K562 (cell line): ENCODE measurements around the gene ABCF3. TPM values are rescaled to one million over a fixed set of nuclear protein-coding genes. Genes with fewer than 3 reads are reported as not detected.
A peak's percentile ranks its signal among the peaks of the same experiment; 100 is the strongest.

ENCODE experiments used
- ATAC-seq: fragments of 200-7000 bp; cut with Tn5 transposase; 3 replicates; pipeline ENCODE4 v1.9.1; 2020; ENCODE audit warnings: moderate library complexity
- BruUV-seq: library from RNA; stranded (reverse); fragments of 400-500 nt; replicated peaks from 2 replicates; lab custom pipeline; 2021; lab: Mats Ljungman, UMichigan
- CTCF ChIA-PET: fragments of 300-600 bp; formaldehyde crosslinking; extraction: SDS; loops from one replicate; lab custom pipeline; 2021; ENCODE audit warnings: low intra/inter-chr PET ratio; lab: Yijun Ruan, JAX
- POLR2A ChIA-PET: fragments of 300-600, 350-650 bp; sonication (Branson Sonifier 250); formaldehyde crosslinking; extraction: SDS; loops from one replicate; lab custom pipeline; 2021; ENCODE audit warnings: antibody characterized with exemption, inconsistent platforms; lab: Yijun Ruan, JAX
- DNase-seq, 4 experiments: peaks; one replicate each; pipeline versions ENCODE4 v3.0.0 to v3.0.0-alpha.2; 2011 to 2018; ENCODE audit warnings: low spot score in 3 of 4, mixed read lengths in 3 of 4; ENCODE audit errors: extremely low read depth in 1 of 4
- FAIRE-seq: peaks from 2 replicates; lab custom pipeline; 2011; peaks lifted over from hg19 to GRCh38; lab: Jason Lieb, UNC
- H2AFZ ChIP-seq: 2 replicates; pipeline ENCODE4 v1.6.0; 2011; ENCODE audit warnings: low read depth, low read length, control low read depth, inconsistent platforms
- H3K27ac ChIP-seq: fragments of 200-600 bp; 3 replicates; pipeline ENCODE4 v1.8.0; 2011; ENCODE audit warnings: low read depth, mild to moderate bottlenecking, control low read depth, inconsistent platforms, low read length, moderate library complexity, mixed read lengths; ENCODE audit errors: extremely low read depth
- H3K27me3 ChIP-seq, 2 experiments: fragments of 300-600 bp in 1 of 2; 2 replicates in 1 of 2; 3 replicates in 1 of 2; pipeline versions ENCODE4 v1.6.0 to v1.8.0; 2011; ENCODE audit warnings: inconsistent platforms in 2 of 2, low read length in 2 of 2, mild to moderate bottlenecking in 1 of 2, mixed read lengths in 1 of 2, moderate library complexity in 1 of 2; ENCODE audit not compliant: control insufficient read depth in 2 of 2, insufficient read depth in 2 of 2
- H3K36me3 ChIP-seq: fragments of 300-600 bp; 3 replicates; pipeline ENCODE4 v1.8.0; 2011; ENCODE audit warnings: mild to moderate bottlenecking, low read length, inconsistent platforms; ENCODE audit not compliant: control insufficient read depth, insufficient read depth
- H3K4me1 ChIP-seq, 2 experiments: fragments of 200-600 bp in 1 of 2; replicated peaks in 1 of 2; 2 replicates in 1 of 2; 3 replicates in 1 of 2; pipeline versions ENCODE4 v1.5.1 to v1.8.0; 2011; ENCODE audit warnings: inconsistent platforms in 2 of 2, low read length in 2 of 2, mild to moderate bottlenecking in 1 of 2, mixed read lengths in 1 of 2, moderate library complexity in 1 of 2; ENCODE audit not compliant: control insufficient read depth in 2 of 2, insufficient read depth in 2 of 2
- H3K4me2 ChIP-seq: 2 replicates; pipeline ENCODE4 v1.6.1; 2011; ENCODE audit warnings: low read length, control low read depth, inconsistent platforms, mixed read lengths; ENCODE audit not compliant: insufficient read depth
- H3K4me3 ChIP-seq: fragments of 200-600 bp; sonication (generic), shearing (Covaris generic); 2 replicates; pipeline ENCODE4 v1.5.1; 2016; ENCODE audit warnings: control low read depth, inconsistent platforms
- H3K79me2 ChIP-seq: fragments of 200-600 bp; 3 replicates; pipeline ENCODE4 v1.8.0; 2011; ENCODE audit warnings: low read length, inconsistent platforms; ENCODE audit not compliant: control insufficient read depth, insufficient read depth
- H3K9ac ChIP-seq, 2 experiments: 2 replicates each; pipeline versions ENCODE4 v1.6.0 to v1.6.1; 2011; ENCODE audit warnings: low read depth in 2 of 2, low read length in 2 of 2, control low read depth in 1 of 2, inconsistent platforms in 1 of 2, mild to moderate bottlenecking in 1 of 2, mixed read lengths in 1 of 2; ENCODE audit not compliant: insufficient read depth in 1 of 2
- H3K9me1 ChIP-seq: one replicate; pipeline ENCODE4 v1.6.0; 2011; ENCODE audit warnings: inconsistent platforms, mild to moderate bottlenecking, low read length, moderate library complexity; ENCODE audit not compliant: control insufficient read depth, insufficient read depth
- H3K9me3 ChIP-seq: replicated peaks from 2 replicates; pipeline ENCODE4 v1.5.1; 2011; ENCODE audit warnings: low read depth, low read length, inconsistent platforms; ENCODE audit not compliant: control insufficient read depth, insufficient read depth
- H4K20me1 ChIP-seq: replicated peaks from 2 replicates; pipeline ENCODE4 v1.6.1; 2011; ENCODE audit warnings: low read length, inconsistent platforms, mixed read lengths; ENCODE audit not compliant: control insufficient read depth, insufficient read depth
- ARID1B ChIP-seq: fragments of 450-650 bp; IDR thresholded peaks from 2 replicates; pipeline ENCODE4 v1.6.1; 2016; ENCODE audit warnings: antibody characterized with exemption, mild to moderate bottlenecking, inconsistent platforms
- CBX3 ChIP-seq, 2 experiments: IDR thresholded peaks; 1 replicate in 1 of 2; 2 replicates in 1 of 2; pipeline ENCODE4 v1.6.1; 2012; ENCODE audit warnings: inconsistent platforms in 2 of 2, low read length in 2 of 2, borderline replicate concordance in 1 of 2, control low read depth in 1 of 2
- CREB1 ChIP-seq, 2 experiments: sonication (generic) in 1 of 2; formaldehyde crosslinking in 1 of 2; IDR thresholded peaks; 2 replicates each; pipeline versions ENCODE4 v1.6.1 to v1.8.0; 2012 to 2022; ENCODE audit warnings: inconsistent platforms in 1 of 2, mild to moderate bottlenecking in 1 of 2, missing genetic modification reagents in 1 of 2, moderate library complexity in 1 of 2
- CXXC5 ChIP-seq: fragments of 250-450 bp; sonication (Bioruptor Pico); IDR thresholded peaks from 2 replicates; pipeline ENCODE4 v1.8.0; 2022; ENCODE audit warnings: inconsistent platforms, mild to moderate bottlenecking, moderate library complexity
- HCFC1 ChIP-seq: IDR thresholded peaks from 2 replicates; pipeline ENCODE4 v1.6.1; 2012; ENCODE audit warnings: low read depth, low read length, improper control_type of control experiment
- KLF1 ChIP-seq: fragments of 450-650 bp; IDR thresholded peaks from 2 replicates; pipeline ENCODE4 v1.6.1; 2016; ENCODE audit warnings: missing genetic modification characterization, missing compliant biosample characterization
- L3MBTL2 ChIP-seq: fragments of 450-650 bp; IDR thresholded peaks from 2 replicates; pipeline ENCODE4 v1.6.1; 2016; ENCODE audit warnings: mild to moderate bottlenecking, moderate library complexity
- NFXL1 ChIP-seq: fragments of 450-650 bp; formaldehyde crosslinking; IDR thresholded peaks from 2 replicates; pipeline ENCODE4 v1.4.0; 2021; ENCODE audit warnings: mild to moderate bottlenecking
- OTX1 ChIP-seq: fragments of 450-650 bp; formaldehyde crosslinking; IDR thresholded peaks from 2 replicates; pipeline ENCODE4 v1.4.0; 2022; ENCODE audit warnings: mild to moderate bottlenecking
- POLR2AphosphoS5 ChIP-seq: IDR thresholded peaks from 2 replicates; pipeline ENCODE4 v1.6.1; 2011; ENCODE audit warnings: mild to moderate bottlenecking, low read depth, low read length, moderate library complexity; ENCODE audit not compliant: control insufficient read depth, insufficient read depth
- POLR2B ChIP-seq: fragments of 450-650 bp; IDR thresholded peaks from 2 replicates; pipeline ENCODE4 v1.6.1; 2018; ENCODE audit warnings: low read depth; ENCODE audit not compliant: partially characterized antibody
- RBM15 ChIP-seq: fragments of 200-400 bp; formaldehyde crosslinking; IDR thresholded peaks from 2 replicates; pipeline ENCODE4 v1.6.1; 2018; ENCODE audit warnings: mild to moderate bottlenecking, low read length, moderate library complexity; ENCODE audit not compliant: insufficient read depth
- SMARCC2 ChIP-seq: fragments of 450-650 bp; IDR thresholded peaks from 2 replicates; pipeline ENCODE4 v1.6.1; 2017; ENCODE audit warnings: antibody characterized with exemption, moderate library complexity, mild to moderate bottlenecking, low read depth
- SRSF9 ChIP-seq: fragments of 200-400 bp; formaldehyde crosslinking; IDR thresholded peaks from 2 replicates; pipeline ENCODE4 v1.6.1; 2017; ENCODE audit warnings: low read depth, low read length, borderline replicate concordance
- XRCC5 ChIP-seq: fragments of 200-400 bp; formaldehyde crosslinking; IDR thresholded peaks from 2 replicates; pipeline ENCODE4 v1.6.1; 2017; ENCODE audit warnings: low read depth, mild to moderate bottlenecking, low read length
- ZBTB26 ChIP-seq: fragments of 450-650 bp; formaldehyde crosslinking; IDR thresholded peaks from 2 replicates; pipeline ENCODE4 v1.4.0; 2022; ENCODE audit warnings: missing genetic modification characterization
- ZBTB34 ChIP-seq: fragments of 250-450 bp; sonication (Bioruptor Pico); IDR thresholded peaks from 2 replicates; pipeline ENCODE4 v1.8.0; 2021; ENCODE audit warnings: mild to moderate bottlenecking, moderate library complexity
- ZNF282 ChIP-seq: sonication (generic); formaldehyde crosslinking; IDR thresholded peaks from 2 replicates; pipeline ENCODE4 v1.8.1; 2023; ENCODE audit warnings: missing genetic modification reagents
- ZNF644 ChIP-seq: fragments of 200-800 bp; sonication (Bioruptor generic); IDR thresholded peaks from 2 replicates; pipeline ENCODE4 v1.6.1; 2016; ENCODE audit warnings: low read depth, missing genetic modification characterization, missing compliant biosample characterization
- WGBS: fragments of 100-300 bp; shearing (Covaris generic); methylation state at CpG from one replicate; pipeline ENCODE4 v1.1.6; 2016; ENCODE audit warnings: low coverage, mixed read lengths; ENCODE audit not compliant: insufficient coverage; ENCODE audit errors: missing lambda C conversion rate; 5-methylcytosine and 5-hydroxymethylcytosine counted together
- in situ Hi-C: fragments of 300-500 bp; cut with MboI; formaldehyde crosslinking; loops from 4 replicates; pipeline ENCODE4 v1.15.0; 2018; ENCODE audit warnings: inconsistent platforms, mixed read lengths
- intact Hi-C: fragments of 100-400 bp; cut with micrococcal nuclease; formaldehyde crosslinking; loops from 2 replicates; pipeline ENCODE4 v1.14.2; 2022
- polyA plus RNA-seq, 8 experiments: library from polyadenylated mRNA; depleted of rRNA in 4 of 8; stranded (reverse) in 5 of 8; unstranded in 3 of 8; fragments of >200 nt; fragmentation: Nextera tagmentation in 2 of 8; fragmentation: Illumina TruSeq in 1 of 8; extraction: Ambion mirVana in 2 of 8; extraction: Trizol in 1 of 8; gene quantifications; 2 replicates each; pipeline versions ENCODE4 v1.2.1 to v1.2.3, GENCODE V29; 2011 to 2014; ENCODE audit warnings: inconsistent platforms in 1 of 8, missing spikeins in 1 of 8
- total RNA-seq, 7 experiments: library from RNA; depleted of rRNA in 6 of 7; stranded (reverse); fragments of >200 nt in 6 of 7; fragmentation: Illumina TruSeq in 2 of 7; extraction: Trizol in 2 of 7; gene quantifications; 2 replicates each; pipeline versions ENCODE4 v1.2.1 to v1.2.3, GENCODE V29; 2011 to 2021; ENCODE audit warnings: low replicate concordance in 1 of 7

The ABCF3 gene
- total and polyA plus RNA-seq, 9 of the 15 experiments (the other 6 are each of a cell fraction or from before 2014, with no cell fraction given) = 6.7 to 77.9 (median 45.1) TPM

- Histone ChIP-seq H3K27ac (no peak overlapping the region), H3K4me3 (no peak overlapping the region), H3K4me2 (no peak overlapping the region), H4K20me1 (peaks cover 27% of the 10 kb centered on the region), H3K9me3 (no peaks in the 10 kb centered on the region), H3K27me3 (peaks cover 0 to 12% of the 10 kb centered on the region in 2 experiments; a peak in 1 of 5 replicates), H3K36me3 (peaks cover 44% of the 10 kb centered on the region), H3K79me2 (no peaks in the 10 kb centered on the region), H3K9me1 (no peaks in the 10 kb centered on the region), H3K9ac (peak overlapping the region in 1 of 2 experiments; percentile 61; a peak in 1 of 4 replicates), H2AFZ (no peak overlapping the region), H3K4me1 (peaks cover 0 to 19% of the 10 kb centered on the region in 2 experiments; a peak in 3 of 5 replicates)
- intact Hi-C loops = loop anchor here (5.0 to 10.0 kb wide), 2 partner anchors 94 to 197 kb away; no protein-coding TSS in a partner anchor
- 21% methylated on average over 23 of the region's 46 CpGs for WGBS
- FAIRE-seq (peak; percentile 86), ATAC-seq (peak; percentile 97), DNase-seq (peak; percentile 65 to 82 (median 74))
- ChIA-PET POLR2A (interaction anchor here (0.6 to 0.9 kb wide), 4 partner anchors 74 to 1308 kb away, joined by 3 to 4 read pairs (median 3); no protein-coding TSS in a partner anchor), CTCF (interaction anchor here (2.2 kb wide), 1 partner anchor 346 kb away, joined by 17 read pairs; no protein-coding TSS in a partner anchor)
- BruUV-seq = no TSS peak
- in situ Hi-C loops = loop anchor here (10.0 kb wide), 1 partner anchor 227 kb away; the partner anchor contains the start of gene ABCC5
- TF ChIP-seq HCFC1 (peak; percentile 44; the same call in 1 of the 2 replicates), ZBTB34 (no peak), ZBTB26 (CRISPR knock-in tag) (no peak), CREB1 (IDR thresholded peaks at IDR 0.05) (no peak), CREB1 (CRISPR knock-in tag; IDR thresholded peaks at IDR 0.05) (peak; percentile 37; the same call in 1 of the 2 replicates), KLF1 (no peak), CXXC5 (peak; percentile 72), NFXL1 (no peak), RBM15 (no peak), OTX1 (no peak), SMARCC2 (no peak), ARID1B (peak; percentile 38; the same call in 1 of the 2 replicates), POLR2AphosphoS5 (peak; percentile 57; the same call in 1 of the 2 replicates), ZNF282 (CRISPR knock-in tag) (no peak), XRCC5 (no peak), CBX3 (IDR thresholded peaks at IDR 0.05; ENCODE audit: borderline replicate concordance in 1 of 2, low read length in 2 of 2) (no peak), L3MBTL2 (peak; percentile 47; the same call in 1 of the 2 replicates), ZNF644 (tag) (no peak), SRSF9 (no peak), POLR2B (peak; percentile 54)
Measured at GRCh38 chr3:184241447-184242296, 55.7 kb downstream of the ABCF3 start.
